GM23338 (cell line): Measurements from ENCODE around the gene NHEJ1. TPM values are rescaled to one million over a fixed set of nuclear protein-coding genes. Genes with fewer than 3 reads are reported as not detected.

ENCODE experiments used
- ATAC-seq: fragments of 200-7000 bp; cut with Tn5 transposase; 3 replicates; pipeline ENCODE4 v1.9.1; 2020
- DNase-seq: peaks from one replicate; pipeline ENCODE4 v3.0.0-alpha.2; 2015; ENCODE audit warnings: low spot score
- H2AFZ ChIP-seq: fragments of 200-600 bp; sonication (generic); 2 replicates; pipeline ENCODE4 v1.8.0; 2016; ENCODE audit warnings: antibody characterized with exemption, mild to moderate bottlenecking, moderate library complexity
- H3F3A ChIP-seq: fragments of 200-600 bp; sonication (generic); replicated peaks from 2 replicates; pipeline ENCODE4 v1.8.0; 2017; ENCODE audit warnings: antibody characterized with exemption, mixed run types, low read depth
- H3K27ac ChIP-seq: fragments of 200-600 bp; sonication (generic); 2 replicates; pipeline ENCODE4 v1.6.1; 2016; ENCODE audit warnings: low read depth
- H3K27me3 ChIP-seq: fragments of 200-600 bp; sonication (generic); 2 replicates; pipeline ENCODE4 v1.8.0; 2016; ENCODE audit warnings: mild to moderate bottlenecking, mixed run types, moderate library complexity; ENCODE audit not compliant: insufficient read depth
- H3K36me3 ChIP-seq: fragments of 200-600 bp; sonication (generic); 2 replicates; pipeline ENCODE4 v1.8.0; 2016; ENCODE audit warnings: mild to moderate bottlenecking; ENCODE audit not compliant: insufficient read depth
- H3K4me1 ChIP-seq: fragments of 200-600 bp; sonication (generic); 2 replicates; pipeline ENCODE4 v1.8.0; 2016; ENCODE audit warnings: mild to moderate bottlenecking, moderate library complexity; ENCODE audit not compliant: insufficient read depth
- H3K4me2 ChIP-seq: fragments of 200-600 bp; sonication (generic); 2 replicates; pipeline ENCODE4 v1.7.1; 2017; ENCODE audit warnings: mixed run types
- H3K4me3 ChIP-seq: fragments of 200-600 bp; sonication (generic); 2 replicates; pipeline ENCODE4 v1.6.1; 2016; ENCODE audit warnings: mixed run types
- H3K79me2 ChIP-seq: fragments of 200-600 bp; sonication (generic); replicated peaks from 2 replicates; pipeline ENCODE4 v1.8.0; 2017; ENCODE audit warnings: mild to moderate bottlenecking; ENCODE audit not compliant: insufficient read depth
- H3K9me2 ChIP-seq: fragments of 200-600 bp; sonication (generic); 2 replicates; pipeline ENCODE4 v1.8.0; 2017; ENCODE audit not compliant: insufficient read depth
- H4K20me1 ChIP-seq: fragments of 200-600 bp; sonication (generic); replicated peaks from 2 replicates; pipeline ENCODE4 v1.8.0; 2017; ENCODE audit warnings: mild to moderate bottlenecking; ENCODE audit not compliant: insufficient read depth
- H3K27ac Mint-ChIP-seq: 2 replicates; pipeline ENCODE4 v1.8.0; 2020; ENCODE audit warnings: inconsistent platforms, mild to moderate bottlenecking, moderate library complexity, mixed read lengths
- H3K27me3 Mint-ChIP-seq: 3 replicates; pipeline ENCODE4 v1.8.0; 2022; ENCODE audit warnings: low read depth, mild to moderate bottlenecking, moderate library complexity, mixed read lengths, inconsistent platforms; ENCODE audit not compliant: insufficient read depth, poor library complexity
- H3K36me3 Mint-ChIP-seq: 3 replicates; pipeline ENCODE4 v1.8.0; 2021; ENCODE audit warnings: low read depth, mild to moderate bottlenecking, inconsistent platforms, moderate library complexity, mixed read lengths
- H3K4me1 Mint-ChIP-seq: 3 replicates; pipeline ENCODE4 v1.8.0; 2020; ENCODE audit warnings: mild to moderate bottlenecking, inconsistent platforms, mixed read lengths
- H3K4me3 Mint-ChIP-seq: 3 replicates; pipeline ENCODE4 v1.8.0; 2021; ENCODE audit warnings: moderate library complexity, mild to moderate bottlenecking, inconsistent platforms, mixed read lengths
- H3K9me3 Mint-ChIP-seq: 3 replicates; pipeline ENCODE4 v1.8.0; 2020; ENCODE audit warnings: moderate library complexity, mild to moderate bottlenecking, inconsistent platforms, mixed read lengths
- EZH2 ChIP-seq: fragments of 200-600 bp; sonication (generic); IDR thresholded peaks from one replicate; pipeline ENCODE4 v1.8.0; 2017; ENCODE audit warnings: antibody characterized with exemption, mild to moderate bottlenecking, low read depth; ENCODE audit not compliant: unreplicated experiment
- EZH2phosphoT487 ChIP-seq: fragments of 200-600 bp; sonication (generic); IDR thresholded peaks from one replicate; pipeline ENCODE4 v1.8.1; 2018; ENCODE audit warnings: antibody characterized with exemption; ENCODE audit not compliant: unreplicated experiment
- JUNB ChIP-seq: IDR thresholded peaks from one replicate; pipeline ENCODE4 v1.6.1; 2016; ENCODE audit warnings: antibody characterized with exemption; ENCODE audit not compliant: unreplicated experiment
- POLR2AphosphoS5 ChIP-seq: IDR thresholded peaks from 2 replicates; pipeline ENCODE4 v1.6.1; 2016; ENCODE audit warnings: antibody characterized with exemption, low read depth
- STAT1 ChIP-seq: IDR thresholded peaks from one replicate; pipeline ENCODE4 v1.6.1; 2016; ENCODE audit warnings: antibody characterized with exemption; ENCODE audit not compliant: unreplicated experiment
- ZNF114 ChIP-seq: fragments of 250-450 bp; sonication (Bioruptor Pico); IDR thresholded peaks from 2 replicates; pipeline ENCODE4 v1.5.0; 2020; ENCODE audit warnings: mild to moderate bottlenecking, moderate library complexity
- ZNF331 ChIP-seq: fragments of 250-450 bp; sonication (Bioruptor Pico); IDR thresholded peaks from 2 replicates; pipeline ENCODE4 v1.5.0; 2020; ENCODE audit warnings: low read depth, mild to moderate bottlenecking, moderate library complexity
- polyA plus RNA-seq: library from polyadenylated mRNA; unstranded; fragments of >200 nt; fragmentation: Nextera tagmentation; extraction: Ambion mirVana; gene quantifications from 2 replicates; pipeline ENCODE4 v1.2.1, GENCODE V29; 2016
- total RNA-seq: library from RNA; depleted of rRNA; stranded (reverse); fragments of >200 nt; shearing (Covaris generic); gene quantifications from 2 replicates; pipeline ENCODE4 v1.2.3, GENCODE V29; 2014
- TF ChIP-seq, protein P1 (sequence below): fragments of 250-450 bp; sonication (Bioruptor Pico); IDR thresholded peaks from 2 replicates; pipeline ENCODE4 v1.5.0; 2020; ENCODE audit warnings: mild to moderate bottlenecking, moderate library complexity
- TF ChIP-seq, protein P2 (sequence below): IDR thresholded peaks from 2 replicates; pipeline ENCODE4 v1.6.1; 2016; ENCODE audit warnings: antibody characterized with exemption

The NHEJ1 gene
- total and polyA plus RNA-seq, 2 experiments from 2014 or later: 19.6 to 30.6 TPM

DNA sequence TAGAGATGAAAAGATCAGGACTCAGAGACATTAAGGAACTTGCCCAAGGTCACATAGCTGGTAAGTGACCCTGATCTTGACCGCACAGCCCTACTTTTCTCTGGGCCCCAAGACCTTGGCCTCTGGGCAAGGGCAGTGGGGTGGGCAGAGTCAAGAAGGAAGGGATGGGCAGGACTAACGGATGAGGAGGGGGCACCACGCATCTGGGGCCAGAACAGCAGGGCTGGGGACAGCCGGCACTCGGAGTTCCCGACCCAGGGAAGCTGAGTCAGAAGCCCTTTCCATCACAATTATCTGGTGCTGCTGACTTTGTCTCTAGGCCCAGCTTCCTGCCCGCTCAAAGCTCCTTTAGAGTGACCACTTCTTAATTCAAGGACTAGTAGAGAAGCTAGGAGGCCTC is 133.7 kb downstream of the NHEJ1 start (continued):
- TF ChIP-seq, protein P1, sequence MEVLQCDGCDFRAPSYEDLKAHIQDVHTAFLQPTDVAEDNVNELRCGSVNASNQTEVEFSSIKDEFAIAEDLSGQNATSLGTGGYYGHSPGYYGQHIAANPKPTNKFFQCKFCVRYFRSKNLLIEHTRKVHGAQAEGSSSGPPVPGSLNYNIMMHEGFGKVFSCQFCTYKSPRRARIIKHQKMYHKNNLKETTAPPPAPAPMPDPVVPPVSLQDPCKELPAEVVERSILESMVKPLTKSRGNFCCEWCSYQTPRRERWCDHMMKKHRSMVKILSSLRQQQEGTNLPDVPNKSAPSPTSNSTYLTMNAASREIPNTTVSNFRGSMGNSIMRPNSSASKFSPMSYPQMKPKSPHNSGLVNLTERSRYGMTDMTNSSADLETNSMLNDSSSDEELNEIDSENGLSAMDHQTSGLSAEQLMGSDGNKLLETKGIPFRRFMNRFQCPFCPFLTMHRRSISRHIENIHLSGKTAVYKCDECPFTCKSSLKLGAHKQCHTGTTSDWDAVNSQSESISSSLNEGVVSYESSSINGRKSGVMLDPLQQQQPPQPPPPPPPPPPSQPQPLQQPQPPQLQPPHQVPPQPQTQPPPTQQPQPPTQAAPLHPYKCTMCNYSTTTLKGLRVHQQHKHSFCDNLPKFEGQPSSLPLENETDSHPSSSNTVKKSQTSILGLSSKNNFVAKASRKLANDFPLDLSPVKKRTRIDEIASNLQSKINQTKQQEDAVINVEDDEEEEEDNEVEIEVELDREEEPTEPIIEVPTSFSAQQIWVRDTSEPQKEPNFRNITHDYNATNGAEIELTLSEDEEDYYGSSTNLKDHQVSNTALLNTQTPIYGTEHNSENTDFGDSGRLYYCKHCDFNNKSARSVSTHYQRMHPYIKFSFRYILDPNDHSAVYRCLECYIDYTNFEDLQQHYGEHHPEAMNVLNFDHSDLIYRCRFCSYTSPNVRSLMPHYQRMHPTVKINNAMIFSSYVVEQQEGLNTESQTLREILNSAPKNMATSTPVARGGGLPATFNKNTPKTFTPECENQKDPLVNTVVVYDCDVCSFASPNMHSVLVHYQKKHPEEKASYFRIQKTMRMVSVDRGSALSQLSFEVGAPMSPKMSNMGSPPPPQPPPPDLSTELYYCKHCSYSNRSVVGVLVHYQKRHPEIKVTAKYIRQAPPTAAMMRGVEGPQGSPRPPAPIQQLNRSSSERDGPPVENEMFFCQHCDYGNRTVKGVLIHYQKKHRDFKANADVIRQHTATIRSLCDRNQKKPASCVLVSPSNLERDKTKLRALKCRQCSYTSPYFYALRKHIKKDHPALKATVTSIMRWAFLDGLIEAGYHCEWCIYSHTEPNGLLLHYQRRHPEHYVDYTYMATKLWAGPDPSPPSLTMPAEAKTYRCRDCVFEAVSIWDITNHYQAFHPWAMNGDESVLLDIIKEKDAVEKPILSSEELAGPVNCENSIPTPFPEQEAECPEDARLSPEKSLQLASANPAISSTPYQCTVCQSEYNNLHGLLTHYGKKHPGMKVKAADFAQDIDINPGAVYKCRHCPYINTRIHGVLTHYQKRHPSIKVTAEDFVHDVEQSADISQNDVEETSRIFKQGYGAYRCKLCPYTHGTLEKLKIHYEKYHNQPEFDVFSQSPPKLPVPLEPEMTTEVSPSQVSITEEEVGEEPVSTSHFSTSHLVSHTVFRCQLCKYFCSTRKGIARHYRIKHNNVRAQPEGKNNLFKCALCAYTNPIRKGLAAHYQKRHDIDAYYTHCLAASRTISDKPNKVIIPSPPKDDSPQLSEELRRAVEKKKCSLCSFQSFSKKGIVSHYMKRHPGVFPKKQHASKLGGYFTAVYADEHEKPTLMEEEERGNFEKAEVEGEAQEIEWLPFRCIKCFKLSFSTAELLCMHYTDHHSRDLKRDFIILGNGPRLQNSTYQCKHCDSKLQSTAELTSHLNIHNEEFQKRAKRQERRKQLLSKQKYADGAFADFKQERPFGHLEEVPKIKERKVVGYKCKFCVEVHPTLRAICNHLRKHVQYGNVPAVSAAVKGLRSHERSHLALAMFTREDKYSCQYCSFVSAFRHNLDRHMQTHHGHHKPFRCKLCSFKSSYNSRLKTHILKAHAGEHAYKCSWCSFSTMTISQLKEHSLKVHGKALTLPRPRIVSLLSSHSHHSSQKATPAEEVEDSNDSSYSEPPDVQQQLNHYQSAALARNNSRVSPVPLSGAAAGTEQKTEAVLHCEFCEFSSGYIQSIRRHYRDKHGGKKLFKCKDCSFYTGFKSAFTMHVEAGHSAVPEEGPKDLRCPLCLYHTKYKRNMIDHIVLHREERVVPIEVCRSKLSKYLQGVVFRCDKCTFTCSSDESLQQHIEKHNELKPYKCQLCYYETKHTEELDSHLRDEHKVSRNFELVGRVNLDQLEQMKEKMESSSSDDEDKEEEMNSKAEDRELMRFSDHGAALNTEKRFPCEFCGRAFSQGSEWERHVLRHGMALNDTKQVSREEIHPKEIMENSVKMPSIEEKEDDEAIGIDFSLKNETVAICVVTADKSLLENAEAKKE (CRISPR knock-in tag): no peak
- no peak for TF ChIP-seq JUNB
- no peak for TF ChIP-seq EZH2phosphoT487
- TF ChIP-seq POLR2AphosphoS5: no peak
- TF ChIP-seq, protein P2, sequence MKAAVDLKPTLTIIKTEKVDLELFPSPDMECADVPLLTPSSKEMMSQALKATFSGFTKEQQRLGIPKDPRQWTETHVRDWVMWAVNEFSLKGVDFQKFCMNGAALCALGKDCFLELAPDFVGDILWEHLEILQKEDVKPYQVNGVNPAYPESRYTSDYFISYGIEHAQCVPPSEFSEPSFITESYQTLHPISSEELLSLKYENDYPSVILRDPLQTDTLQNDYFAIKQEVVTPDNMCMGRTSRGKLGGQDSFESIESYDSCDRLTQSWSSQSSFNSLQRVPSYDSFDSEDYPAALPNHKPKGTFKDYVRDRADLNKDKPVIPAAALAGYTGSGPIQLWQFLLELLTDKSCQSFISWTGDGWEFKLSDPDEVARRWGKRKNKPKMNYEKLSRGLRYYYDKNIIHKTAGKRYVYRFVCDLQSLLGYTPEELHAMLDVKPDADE: no peak
- no peak for TF ChIP-seq STAT1

- Histone ChIP-seq H3K4me1 (no peaks in the 10 kb centered on the region), H4K20me1 (no peaks in the 10 kb centered on the region), H3K4me2 (no peak overlapping the region), H3K79me2 (no peaks in the 10 kb centered on the region), H3K27ac (no peak overlapping the region), H3F3A (no peaks in the 10 kb centered on the region), H3K4me3 (no peak overlapping the region), H2AFZ (no peak overlapping the region), H3K27me3 (no peaks in the 10 kb centered on the region), H3K36me3 (no peaks in the 10 kb centered on the region), H3K9me2 (no peaks in the 10 kb centered on the region)
- ATAC-seq (no peak), DNase-seq (no peak)
- Mint-ChIP-seq H3K4me3 (no peak overlapping the region), H3K27me3 (peaks cover 12% of the 10 kb centered on the region), H3K36me3 (no peaks in the 10 kb centered on the region), H3K4me1 (peaks cover 3% of the 10 kb centered on the region; the same call in 2 of the 3 replicates), H3K27ac (no peak overlapping the region), H3K9me3 (no peaks in the 10 kb centered on the region)
- TF ChIP-seq, protein P2: no peak
- TF ChIP-seq EZH2phosphoT487 (no peak), ZNF331 (CRISPR knock-in tag) (no peak), EZH2 (no peak), ZNF114 (CRISPR knock-in tag) (no peak)
Observed at GRCh38 chr2:219025637-219026585, 134.7 kb downstream of the NHEJ1 start.
